ENCODE data around the gene PKP1.

Gene PKP1

GRCh38 chr1:201290551-201290950 is 7.2 kb downstream of the PKP1 start:
- Histone ChIP-seq H3K27ac (ENCODE audit: poor library complexity, severe bottlenecking) (peak overlapping the region; percentile 80), H3K4me3 (ENCODE audit: severe bottlenecking) (no peak overlapping the region), H3K36me3 (ENCODE audit: low read depth) (peaks cover 71% of the 10 kb centered on the region), H3K27me3 (ENCODE audit: insufficient read depth, poor library complexity, severe bottlenecking) (no peaks in the 10 kb centered on the region), H3K4me1 (ENCODE audit: insufficient read depth, poor library complexity, severe bottlenecking) (peaks cover 60% of the 10 kb centered on the region), H3K9me3 (ENCODE audit: severe bottlenecking) (no peaks in the 10 kb centered on the region)
- no peak for DNase-seq (ENCODE audit: low spot score)
- ATAC-seq (ENCODE audit: low read depth): no peak
- no peak for TF ChIP-seq CTCF (IDR thresholded peaks at IDR 0.05; ENCODE audit: poor library complexity, severe bottlenecking)

- H3K27me3 ChIP-seq (ENCODE audit: insufficient read depth, poor library complexity, severe bottlenecking): no peaks in the 10 kb centered on the region
- ATAC-seq (ENCODE audit: low read depth) (no peak), DNase-seq (ENCODE audit: low spot score) (no peak)
- H3K36me3 ChIP-seq (ENCODE audit: low read depth): peaks cover 72% of the 10 kb centered on the region
- peaks cover 60% of the 10 kb centered on the region for H3K4me1 ChIP-seq (ENCODE audit: insufficient read depth, poor library complexity, severe bottlenecking)
- TF ChIP-seq CTCF (IDR thresholded peaks at IDR 0.05; ENCODE audit: poor library complexity, severe bottlenecking): no peak
- H3K9me3 ChIP-seq (ENCODE audit: severe bottlenecking): no peaks in the 10 kb centered on the region
- H3K4me3 ChIP-seq (ENCODE audit: severe bottlenecking): no peak overlapping the region
- peak overlapping the region; percentile 12 for H3K27ac ChIP-seq (ENCODE audit: poor library complexity, severe bottlenecking)
Measured at GRCh38 chr1:201291916-201292315, 8.6 kb downstream of the PKP1 start.

GRCh38 chr1:201294876-201295275 is 11.6 kb downstream of the PKP1 start:
- Histone ChIP-seq H3K4me3 (ENCODE audit: severe bottlenecking) (no peak overlapping the region), H3K36me3 (ENCODE audit: low read depth) (peaks cover 77% of the 10 kb centered on the region), H3K27ac (ENCODE audit: poor library complexity, severe bottlenecking) (peak overlapping the region; percentile 90), H3K9me3 (ENCODE audit: severe bottlenecking) (no peaks in the 10 kb centered on the region), H3K4me1 (ENCODE audit: insufficient read depth, poor library complexity, severe bottlenecking) (peaks cover 55% of the 10 kb centered on the region), H3K27me3 (ENCODE audit: insufficient read depth, poor library complexity, severe bottlenecking) (no peaks in the 10 kb centered on the region)
- ATAC-seq (ENCODE audit: low read depth): no peak
- TF ChIP-seq CTCF (IDR thresholded peaks at IDR 0.05; ENCODE audit: poor library complexity, severe bottlenecking): no peak
- no peak for DNase-seq (ENCODE audit: low spot score)

GRCh38 chr1:201295346-201295745 is 12.0 kb downstream of the PKP1 start:
- ATAC-seq (ENCODE audit: low read depth): no peak
- H3K4me1 ChIP-seq (ENCODE audit: insufficient read depth, poor library complexity, severe bottlenecking): peaks cover 55% of the 10 kb centered on the region
- H3K9me3 ChIP-seq (ENCODE audit: severe bottlenecking): no peaks in the 10 kb centered on the region
- peaks cover 75% of the 10 kb centered on the region for H3K36me3 ChIP-seq (ENCODE audit: low read depth)
- peak overlapping the region; percentile 90 for H3K27ac ChIP-seq (ENCODE audit: poor library complexity, severe bottlenecking)
- no peaks in the 10 kb centered on the region for H3K27me3 ChIP-seq (ENCODE audit: insufficient read depth, poor library complexity, severe bottlenecking)
- H3K4me3 ChIP-seq (ENCODE audit: severe bottlenecking): no peak overlapping the region
- TF ChIP-seq CTCF (IDR thresholded peaks at IDR 0.05; ENCODE audit: poor library complexity, severe bottlenecking): no peak
- no peak for DNase-seq (ENCODE audit: low spot score)

GRCh38 chr1:201295861-201296260 is 12.6 kb downstream of the PKP1 start:
- Histone ChIP-seq H3K27me3 (ENCODE audit: insufficient read depth, poor library complexity, severe bottlenecking) (no peaks in the 10 kb centered on the region), H3K27ac (ENCODE audit: poor library complexity, severe bottlenecking) (peak overlapping the region; percentile 90), H3K4me3 (ENCODE audit: severe bottlenecking) (no peak overlapping the region), H3K4me1 (ENCODE audit: insufficient read depth, poor library complexity, severe bottlenecking) (peaks cover 57% of the 10 kb centered on the region), H3K36me3 (ENCODE audit: low read depth) (peaks cover 74% of the 10 kb centered on the region), H3K9me3 (ENCODE audit: severe bottlenecking) (no peaks in the 10 kb centered on the region)
- DNase-seq (ENCODE audit: low spot score) (peak; percentile 92), ATAC-seq (ENCODE audit: low read depth) (peak; percentile 90)
- no peak for TF ChIP-seq CTCF (IDR thresholded peaks at IDR 0.05; ENCODE audit: poor library complexity, severe bottlenecking)
